Thoracic aorta (tissue), 2 donors: Measurements from ENCODE around the gene PSMD1. TPM values are rescaled to one million over a fixed set of nuclear protein-coding genes. Genes with fewer than 3 reads are reported as not detected.

ENCODE experiments used
- ATAC-seq: fragments of 150-250 bp; one replicate; pipeline ENCODE4 v1.8.0; 2017; ENCODE audit warnings: low read depth; ENCODE audit not compliant: insufficient number of reproducible peaks, low FRiP score
- DNase-seq: peaks from one replicate; pipeline ENCODE4 v3.0.0-alpha.2; 2020; ENCODE audit warnings: low spot score
- H3K27ac ChIP-seq, 2 donors: fragments of 200-600 bp; sonication (generic); 1 replicate in 1 of 2; 2 replicates in 1 of 2; pipeline ENCODE4 v1.5.1; 2016; ENCODE audit warnings: mild to moderate bottlenecking in 2 of 2, moderate library complexity in 2 of 2
- H3K27me3 ChIP-seq: fragments of 200-600 bp; sonication (generic); replicated peaks from 2 replicates; pipeline ENCODE4 v1.6.0; 2016; ENCODE audit warnings: mild to moderate bottlenecking; ENCODE audit not compliant: insufficient read depth
- H3K36me3 ChIP-seq: fragments of 200-600 bp; sonication (generic); one replicate; pipeline ENCODE4 v1.5.1; 2016
- H3K4me1 ChIP-seq, 2 donors: fragments of 200-600 bp; sonication (generic); 1 replicate in 1 of 2; 2 replicates in 1 of 2; pipeline versions ENCODE4 v1.5.1 to v1.6.0; 2016; ENCODE audit warnings: low read depth in 2 of 2, mild to moderate bottlenecking in 1 of 2; ENCODE audit not compliant: control insufficient read depth in 1 of 2
- H3K4me3 ChIP-seq: fragments of 200-600 bp; sonication (generic); 2 replicates; pipeline ENCODE4 v1.5.1; 2016; ENCODE audit warnings: mild to moderate bottlenecking
- H3K9me3 ChIP-seq: fragments of 200-600 bp; sonication (generic); 2 replicates; pipeline ENCODE4 v1.5.1; 2016
- CTCF ChIP-seq: fragments of 200-600 bp; sonication (generic); IDR thresholded peaks from one replicate; pipeline ENCODE4 v1.5.1; 2019; ENCODE audit warnings: antibody characterized with exemption
- total RNA-seq, 2 donors: library from RNA; depleted of rRNA; stranded (reverse); fragments of >200 nt; gene quantifications; one replicate each; pipeline versions ENCODE4 v1.1.0 to v1.2.3, GENCODE V29; 2016

The PSMD1 gene
- total RNA-seq, 2 donors from 2014 or later, result 42.2 to 73.5 TPM

GRCh38 chr2:231010201-231010730, 46.4 kb upstream of the PSMD1 start:
- no peak for ATAC-seq

GRCh38 chr2:231011526-231011925, 45.1 kb upstream of the PSMD1 start:
- no peak for ATAC-seq
- no peak overlapping the region for H3K4me3 ChIP-seq

More at GRCh38 chr2:231010201-231010730, 46.4 kb upstream of the PSMD1 start:
- no peak overlapping the region for H3K27ac ChIP-seq
- no peaks in the 10 kb centered on the region for H3K9me3 ChIP-seq
- H3K27me3 ChIP-seq, result no peaks in the 10 kb centered on the region
- H3K4me1 ChIP-seq, result no peaks in the 10 kb centered on the region
- H3K4me3 ChIP-seq, result no peak overlapping the region
- no peak for DNase-seq
- no peak for TF ChIP-seq CTCF
- H3K36me3 ChIP-seq, result no peaks in the 10 kb centered on the region

GRCh38 chr2:231012463-231012862, 44.2 kb upstream of the PSMD1 start:
- Histone ChIP-seq H3K36me3 (no peaks in the 10 kb centered on the region), H3K27me3 (no peaks in the 10 kb centered on the region), H3K27ac (no peak overlapping the region), H3K4me1 (no peaks in the 10 kb centered on the region), H3K4me3 (no peak overlapping the region), H3K9me3 (no peaks in the 10 kb centered on the region)
- ATAC-seq, result no peak
- no peak for DNase-seq
- TF ChIP-seq CTCF, result no peak

More at GRCh38 chr2:231011526-231011925, 45.1 kb upstream of the PSMD1 start:
- Histone ChIP-seq H3K27ac (no peak overlapping the region), H3K4me1 (no peaks in the 10 kb centered on the region), H3K36me3 (no peaks in the 10 kb centered on the region), H3K27me3 (no peaks in the 10 kb centered on the region), H3K9me3 (no peaks in the 10 kb centered on the region)
- no peak for TF ChIP-seq CTCF
- DNase-seq, result no peak

- ATAC-seq (no peak), DNase-seq (no peak)
- Histone ChIP-seq H3K27ac (no peak overlapping the region), H3K4me3 (no peak overlapping the region), H3K9me3 (no peaks in the 10 kb centered on the region), H3K36me3 (no peaks in the 10 kb centered on the region), H3K4me1 (no peaks in the 10 kb centered on the region), H3K27me3 (no peaks in the 10 kb centered on the region)
- TF ChIP-seq CTCF, result no peak
Measured at GRCh38 chr2:231013820-231014219, 42.8 kb upstream of the PSMD1 start.

GRCh38 chr2:231015478-231015877, 41.2 kb upstream of the PSMD1 start:
- H3K9me3 ChIP-seq, result no peaks in the 10 kb centered on the region
- no peak overlapping the region for H3K27ac ChIP-seq
- no peak for DNase-seq
- no peaks in the 10 kb centered on the region for H3K36me3 ChIP-seq
- no peak for ATAC-seq
- no peaks in the 10 kb centered on the region for H3K4me1 ChIP-seq
- H3K4me3 ChIP-seq, result no peak overlapping the region
- H3K27me3 ChIP-seq, result no peaks in the 10 kb centered on the region
- no peak for TF ChIP-seq CTCF
